ENCODE results near the gene SYT5. TPM values are rescaled to one million over a fixed set of nuclear protein-coding genes. Genes with fewer than 3 reads are reported as not detected.
A peak's percentile ranks its signal among the peaks of the same experiment; 100 is the strongest.

The SYT5 gene
- total RNA-seq (0.12 and 0.53 TPM in 2 replicates), polyA plus RNA-seq (not detected in 2 replicates)

DNA sequence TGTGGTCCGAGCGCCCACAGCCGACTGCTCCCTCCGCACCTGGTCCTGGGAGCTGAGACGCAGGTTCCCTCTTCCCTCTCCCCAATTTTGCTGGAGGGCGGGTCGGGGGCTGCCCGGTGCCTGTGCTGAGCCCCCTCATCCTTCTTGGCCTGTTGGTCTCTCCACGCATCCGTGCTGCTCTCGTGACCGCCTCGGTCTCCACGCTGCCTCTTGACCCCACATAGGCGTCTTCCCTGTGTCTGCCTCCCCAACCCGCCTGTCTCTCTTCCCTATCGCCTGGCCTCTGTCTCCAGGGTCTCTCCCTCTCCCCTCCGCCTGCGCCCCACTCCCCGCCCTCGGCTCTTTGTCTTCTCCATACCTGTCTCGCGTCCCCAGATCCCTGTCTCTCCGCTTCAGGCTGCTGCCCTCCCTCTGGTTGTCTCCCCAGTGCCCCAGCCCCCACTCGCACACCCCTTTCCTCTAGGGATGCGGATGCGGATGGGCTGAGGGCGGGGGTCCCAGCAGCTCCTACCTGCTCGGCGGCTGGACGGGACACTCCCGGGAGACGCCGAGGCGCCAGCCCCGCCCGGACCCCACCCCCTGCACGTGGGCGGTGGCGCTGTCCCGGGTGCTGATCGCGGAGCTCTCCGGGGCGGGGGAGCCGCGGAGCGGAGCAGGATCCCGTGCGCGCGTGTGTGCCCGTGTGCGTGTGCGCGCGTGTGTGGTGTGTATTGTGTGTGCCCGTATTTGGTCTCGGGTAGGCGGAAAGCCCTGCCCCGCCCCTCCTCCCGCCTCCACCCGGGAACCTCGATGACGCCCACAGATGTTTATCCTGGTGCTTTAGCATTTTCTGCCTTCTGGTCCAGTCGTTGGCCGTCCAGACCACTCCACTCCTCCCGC lies at the start of gene SYT5:
Gene SYT5 (minus strand): TSS at position 684 of the 879 bp plus-strand sequence. CDS start 1,248 bp downstream, outside the sequence.
- peaks cover 83% of the 10 kb centered on the region for H3K27me3 ChIP-seq
- H3K4me1 ChIP-seq (ENCODE audit: low read depth), result no peaks in the 10 kb centered on the region

GRCh38 chr19:55229789-55230182 lies 49.7 kb upstream of the SYT5 start:
- TF ChIP-seq CTCF (IDR thresholded peaks at IDR 0.05; ENCODE audit: low read depth, low read length), result no peak
- H3K27me3 ChIP-seq, result no peaks in the 10 kb centered on the region
- H3K9me3 ChIP-seq (ENCODE audit: low read depth), result no peaks in the 10 kb centered on the region
- peaks cover 10% of the 10 kb centered on the region for H3K4me1 ChIP-seq (ENCODE audit: low read depth)
- no peak for DNase-seq (ENCODE audit: low read depth in 1 of 2, low spot score in 1 of 2)
- peak overlapping the region; percentile 89 for H3K27ac ChIP-seq
- no peak overlapping the region for H3K4me3 ChIP-seq
- H3K36me3 ChIP-seq, result peaks cover 12% of the 10 kb centered on the region

More for the DNA sequence above, at the start of gene SYT5:
- Histone ChIP-seq H3K36me3 (no peaks in the 10 kb centered on the region), H3K9me3 (ENCODE audit: low read depth) (no peaks in the 10 kb centered on the region), H3K4me3 (peak within 1 kb of the TSS; percentile 20), H3K27ac (no peak within 1 kb of the TSS)
- DNase-seq (ENCODE audit: low read depth in 1 of 2, low spot score in 1 of 2), result peak; percentile 42 to 71
- TF ChIP-seq CTCF (IDR thresholded peaks at IDR 0.05; ENCODE audit: low read depth, low read length), result no peak

GRCh38 chr19:55229145-55229788 lies 49.2 kb upstream of the SYT5 start:
- no peaks in the 10 kb centered on the region for H3K27me3 ChIP-seq
- peaks cover 12% of the 10 kb centered on the region for H3K36me3 ChIP-seq
- H3K9me3 ChIP-seq (ENCODE audit: low read depth), result no peaks in the 10 kb centered on the region
- peaks cover 10% of the 10 kb centered on the region for H3K4me1 ChIP-seq (ENCODE audit: low read depth)
- H3K4me3 ChIP-seq, result no peak overlapping the region
- DNase-seq (ENCODE audit: low read depth in 1 of 2, low spot score in 1 of 2), result no peak
- no peak for TF ChIP-seq CTCF (IDR thresholded peaks at IDR 0.05; ENCODE audit: low read depth, low read length)
- H3K27ac ChIP-seq, result peak overlapping the region; percentile 89

- H3K27ac ChIP-seq, result peak within 1 kb of the TSS; percentile 89
- peaks cover 10% of the 10 kb centered on the region for H3K4me1 ChIP-seq (ENCODE audit: low read depth)
- H3K4me3 ChIP-seq, result no peak within 1 kb of the TSS
- H3K36me3 ChIP-seq, result peaks cover 12% of the 10 kb centered on the region
- TF ChIP-seq CTCF (IDR thresholded peaks at IDR 0.05; ENCODE audit: low read depth, low read length), result no peak
- DNase-seq (ENCODE audit: low read depth in 1 of 2, low spot score in 1 of 2), result no peak
- no peaks in the 10 kb centered on the region for H3K9me3 ChIP-seq (ENCODE audit: low read depth)
- no peaks in the 10 kb centered on the region for H3K27me3 ChIP-seq
Measured at GRCh38 chr19:55228403-55229031, 48.4 kb upstream of the SYT5 start, which contains the start of gene TMEM86B. TSS of gene TMEM86B (minus strand) at chr19:55228763. CDS start at chr19:55228741, 22 bp downstream.

DNA sequence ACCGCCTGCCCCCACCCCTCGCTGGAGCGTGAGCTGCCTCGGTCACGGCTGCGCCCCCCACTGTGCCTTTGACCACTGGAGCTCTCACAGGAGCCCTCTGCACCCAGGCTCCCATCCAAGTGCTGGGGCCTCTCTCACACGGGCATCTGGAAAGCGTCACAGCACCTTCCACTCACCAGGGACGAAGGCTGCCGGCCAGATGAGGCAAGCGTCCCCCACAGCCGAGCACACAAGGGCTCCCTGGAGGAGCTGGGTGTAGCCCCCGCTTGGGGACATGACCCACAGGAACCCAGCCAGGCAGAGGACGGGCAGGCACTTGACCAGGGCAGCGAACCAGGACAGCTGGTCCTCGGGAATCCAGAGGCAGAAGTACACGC lies 47.9 kb upstream of the SYT5 start:
- H3K9me3 ChIP-seq (ENCODE audit: low read depth), result no peaks in the 10 kb centered on the region
- H3K27me3 ChIP-seq, result no peaks in the 10 kb centered on the region
- H3K4me1 ChIP-seq (ENCODE audit: low read depth), result peaks cover 10% of the 10 kb centered on the region
- no peak overlapping the region for H3K4me3 ChIP-seq
- peaks cover 12% of the 10 kb centered on the region for H3K36me3 ChIP-seq
- peak in 1 of 2 donors; percentile 79 for DNase-seq (ENCODE audit: low read depth in 1 of 2, low spot score in 1 of 2)
- H3K27ac ChIP-seq, result peak overlapping the region; percentile 89
- no peak for TF ChIP-seq CTCF (IDR thresholded peaks at IDR 0.05; ENCODE audit: low read depth, low read length)

Data from cardiac muscle cell (in vitro differentiated cells and primary cell).